ENCODE results near the gene AK2. TPM values are rescaled to one million over a fixed set of nuclear protein-coding genes. Genes with fewer than 3 reads are reported as not detected.

The AK2 gene
- total and polyA plus RNA-seq, 10 of the 15 experiments (the other 5 are each of a cell fraction or from before 2014, with no cell fraction given) = 52.3 to 500 (median 278) TPM

DNA sequence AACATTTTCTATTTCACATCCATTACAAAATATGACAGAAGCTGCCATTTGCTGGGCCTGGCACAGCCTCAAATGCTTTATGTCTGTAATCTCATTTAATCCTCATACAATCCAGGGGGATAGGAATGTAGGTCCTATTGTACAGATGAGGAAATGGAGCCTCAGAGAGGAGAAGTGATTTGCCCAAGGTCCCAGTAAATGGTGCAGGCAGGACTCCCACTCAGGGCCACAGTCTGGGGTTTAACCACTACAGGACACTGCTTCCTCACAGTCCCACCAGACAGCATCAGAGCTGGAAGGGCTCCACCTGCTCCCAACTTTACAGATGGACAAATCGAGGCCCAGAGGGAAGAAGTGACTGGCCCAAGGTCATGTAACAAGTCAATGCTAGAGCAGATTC, 51.5 kb downstream of the AK2 start (continued):
- no peak for TF ChIP-seq TCF7 (IDR thresholded peaks at IDR 0.05; ENCODE audit: borderline replicate concordance)
- no peak for TF ChIP-seq SIX5 (IDR thresholded peaks at IDR 0.05; ENCODE audit: low read depth, low read length, severe bottlenecking)
- TF ChIP-seq, protein P1, sequence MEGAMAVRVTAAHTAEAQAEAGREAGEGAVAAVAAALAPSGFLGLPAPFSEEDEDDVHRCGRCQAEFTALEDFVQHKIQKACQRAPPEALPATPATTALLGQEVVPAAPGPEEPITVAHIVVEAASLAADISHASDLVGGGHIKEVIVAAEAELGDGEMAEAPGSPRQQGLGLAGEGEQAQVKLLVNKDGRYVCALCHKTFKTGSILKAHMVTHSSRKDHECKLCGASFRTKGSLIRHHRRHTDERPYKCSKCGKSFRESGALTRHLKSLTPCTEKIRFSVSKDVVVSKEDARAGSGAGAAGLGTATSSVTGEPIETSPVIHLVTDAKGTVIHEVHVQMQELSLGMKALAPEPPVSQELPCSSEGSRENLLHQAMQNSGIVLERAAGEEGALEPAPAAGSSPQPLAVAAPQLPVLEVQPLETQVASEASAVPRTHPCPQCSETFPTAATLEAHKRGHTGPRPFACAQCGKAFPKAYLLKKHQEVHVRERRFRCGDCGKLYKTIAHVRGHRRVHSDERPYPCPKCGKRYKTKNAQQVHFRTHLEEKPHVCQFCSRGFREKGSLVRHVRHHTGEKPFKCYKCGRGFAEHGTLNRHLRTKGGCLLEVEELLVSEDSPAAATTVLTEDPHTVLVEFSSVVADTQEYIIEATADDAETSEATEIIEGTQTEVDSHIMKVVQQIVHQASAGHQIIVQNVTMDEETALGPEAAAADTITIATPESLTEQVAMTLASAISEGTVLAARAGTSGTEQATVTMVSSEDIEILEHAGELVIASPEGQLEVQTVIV (IDR thresholded peaks at IDR 0.05; ENCODE audit: borderline replicate concordance, partially characterized antibody) = no peak
- TF ChIP-seq MEF2B (IDR thresholded peaks at IDR 0.05; ENCODE audit: partially characterized antibody, poor library complexity, severe bottlenecking) = no peak
- no peak for TF ChIP-seq MYB (IDR thresholded peaks at IDR 0.05; ENCODE audit: borderline replicate concordance, low read depth, low read length)

DNA sequence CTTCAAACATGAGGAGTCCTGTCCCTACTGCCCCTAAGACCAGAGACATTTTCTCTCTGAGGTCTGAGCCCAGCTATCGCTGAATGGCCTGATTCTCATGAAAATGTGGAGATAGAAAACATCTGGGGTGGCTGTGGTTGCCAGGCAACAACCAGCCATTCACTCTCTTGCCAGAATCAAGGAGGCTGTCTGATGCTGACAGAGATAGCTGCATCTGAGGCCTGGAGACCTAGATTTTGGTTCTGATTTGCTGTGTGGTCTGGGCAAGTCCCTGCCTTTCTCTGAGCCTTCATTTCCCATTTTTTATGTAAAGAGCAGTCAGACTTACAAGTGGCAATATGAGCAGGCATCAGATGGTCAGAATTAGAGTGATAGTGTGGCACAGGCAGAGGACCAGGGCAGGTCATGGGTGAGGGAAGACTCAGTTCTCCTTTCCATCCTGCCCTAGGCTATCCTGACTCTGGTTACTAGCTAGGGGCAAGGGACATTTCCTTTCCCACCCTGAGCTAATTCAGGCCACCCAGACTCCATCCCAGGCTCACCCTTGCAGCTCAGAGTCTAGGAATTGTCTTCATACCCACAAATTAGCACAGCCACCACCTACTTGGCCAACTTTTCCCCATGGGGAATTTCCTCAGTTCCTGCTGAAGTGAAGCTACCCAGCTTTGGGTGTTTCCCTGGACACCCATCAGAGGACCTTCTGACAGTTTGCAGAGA, 52.1 kb downstream of the AK2 start:
- ChIA-PET POLR2A (interaction anchor here (1.6 to 2.1 kb wide), 5 partner anchors 8 to 20 kb away, joined by 5 to 10 read pairs (median 7); partner anchors contain the start of gene RNF19B), RAD21 (ENCODE audit: unreplicated experiment) (interaction anchor here (0.6 to 2.3 kb wide), 7 partner anchors 8 to 232 kb away, joined by 3 to 20 read pairs (median 3); partner anchors contain the start of gene RNF19B), SMC1A (ENCODE audit: uncharacterized antibody, unreplicated experiment) (interaction anchor here (0.8 to 2.7 kb wide), 8 partner anchors 8 to 26 kb away, joined by 3 to 15 read pairs (median 4); no protein-coding TSS in a partner anchor), CTCF (interaction anchor here (0.9 to 2.1 kb wide), 5 partner anchors 8 to 71 kb away, joined by 3 to 6 read pairs (median 5); no protein-coding TSS in a partner anchor)
- DNase-seq (ENCODE audit: low read depth, low spot score) (peak; percentile 48), ATAC-seq (peak; percentile 21), FAIRE-seq (no peak)
- Histone ChIP-seq H3K27ac (ENCODE audit: control insufficient read depth, insufficient read depth) (peak overlapping the region; percentile 47), H3K4me2 (ENCODE audit: control insufficient read depth, insufficient read depth) (0 out of 2 replicates have a peak overlapping the region, but pooled peaks have one; percentile 7), H3K9me3 (replicated peaks; ENCODE audit: control insufficient read depth, insufficient read depth, low read length) (no peaks in the 10 kb centered on the region), H3K79me2 (ENCODE audit: control insufficient read depth, insufficient read depth, low read length) (no peaks in the 10 kb centered on the region), H3K4me1 (ENCODE audit: control insufficient read depth, insufficient read depth, low read length) (peaks cover 63% of the 10 kb centered on the region), H3K27me3 (replicated peaks in 1 of 2; ENCODE audit: control insufficient read depth in 2 of 2, insufficient read depth in 2 of 2, low read length in 1 of 2) (no peaks in the 10 kb centered on the region), H3K36me3 (ENCODE audit: control insufficient read depth in 2 of 2, insufficient read depth in 2 of 2, low read length in 1 of 2) (no peaks in the 10 kb centered on the region), H3K4me3 (no peak overlapping the region), H3K9ac (ENCODE audit: control insufficient read depth, insufficient read depth, low read length) (peak overlapping the region; percentile 13; the same call in 1 of the 2 replicates), H4K20me1 (ENCODE audit: control insufficient read depth, insufficient read depth) (no peaks in the 10 kb centered on the region), H2AFZ (ENCODE audit: control insufficient read depth, low read depth, low read length) (no peak overlapping the region; the same call in 1 of the 2 replicates)
- BruUV-seq (replicated peaks) = no TSS peak
- intact Hi-C loops (cut with micrococcal nuclease; ENCODE audit: unreplicated experiment) = no loop called here
- in situ Hi-C loops (cut with MboI) = no loop called here
- WGBS (ENCODE audit: insufficient coverage, insufficient replicate concordance, low lambda C conversion rate, missing lambda C conversion rate) = 50% methylated on average over 1 of the region's 1 CpG
- peak; percentile 60; the same call in 1 of the 2 replicates for TF ChIP-seq IKZF1 (conservative IDR thresholded peaks at IDR 0.05)
- TF ChIP-seq CBX5 (IDR thresholded peaks at IDR 0.05; ENCODE audit: low read depth) = no peak
- TF ChIP-seq CREM (IDR thresholded peaks at IDR 0.05; ENCODE audit: low read depth) = no peak
- peak in 1 of 2 experiments; percentile 30; a peak in 2 of 4 replicates for TF ChIP-seq IKZF2 (IDR thresholded peaks at IDR 0.05)
- no peak for TF ChIP-seq POLR2A (IDR thresholded peaks at IDR 0.05; ENCODE audit: low read depth, low read length)
- TF ChIP-seq POLR2AphosphoS2 (IDR thresholded peaks at IDR 0.05; ENCODE audit: low read depth, low read length) = no peak
- TF ChIP-seq IRF4 (IDR thresholded peaks at IDR 0.05; ENCODE audit: low read depth, low read length) = no peak
- no peak for TF ChIP-seq SMAD5 (IDR thresholded peaks at IDR 0.05; ENCODE audit: low read depth)
- no peak for TF ChIP-seq YY1 (IDR thresholded peaks at IDR 0.05; ENCODE audit: low read depth, low read length)
- TF ChIP-seq, protein P2, sequence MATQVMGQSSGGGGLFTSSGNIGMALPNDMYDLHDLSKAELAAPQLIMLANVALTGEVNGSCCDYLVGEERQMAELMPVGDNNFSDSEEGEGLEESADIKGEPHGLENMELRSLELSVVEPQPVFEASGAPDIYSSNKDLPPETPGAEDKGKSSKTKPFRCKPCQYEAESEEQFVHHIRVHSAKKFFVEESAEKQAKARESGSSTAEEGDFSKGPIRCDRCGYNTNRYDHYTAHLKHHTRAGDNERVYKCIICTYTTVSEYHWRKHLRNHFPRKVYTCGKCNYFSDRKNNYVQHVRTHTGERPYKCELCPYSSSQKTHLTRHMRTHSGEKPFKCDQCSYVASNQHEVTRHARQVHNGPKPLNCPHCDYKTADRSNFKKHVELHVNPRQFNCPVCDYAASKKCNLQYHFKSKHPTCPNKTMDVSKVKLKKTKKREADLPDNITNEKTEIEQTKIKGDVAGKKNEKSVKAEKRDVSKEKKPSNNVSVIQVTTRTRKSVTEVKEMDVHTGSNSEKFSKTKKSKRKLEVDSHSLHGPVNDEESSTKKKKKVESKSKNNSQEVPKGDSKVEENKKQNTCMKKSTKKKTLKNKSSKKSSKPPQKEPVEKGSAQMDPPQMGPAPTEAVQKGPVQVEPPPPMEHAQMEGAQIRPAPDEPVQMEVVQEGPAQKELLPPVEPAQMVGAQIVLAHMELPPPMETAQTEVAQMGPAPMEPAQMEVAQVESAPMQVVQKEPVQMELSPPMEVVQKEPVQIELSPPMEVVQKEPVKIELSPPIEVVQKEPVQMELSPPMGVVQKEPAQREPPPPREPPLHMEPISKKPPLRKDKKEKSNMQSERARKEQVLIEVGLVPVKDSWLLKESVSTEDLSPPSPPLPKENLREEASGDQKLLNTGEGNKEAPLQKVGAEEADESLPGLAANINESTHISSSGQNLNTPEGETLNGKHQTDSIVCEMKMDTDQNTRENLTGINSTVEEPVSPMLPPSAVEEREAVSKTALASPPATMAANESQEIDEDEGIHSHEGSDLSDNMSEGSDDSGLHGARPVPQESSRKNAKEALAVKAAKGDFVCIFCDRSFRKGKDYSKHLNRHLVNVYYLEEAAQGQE (IDR thresholded peaks at IDR 0.05; ENCODE audit: low read depth, low read length) = no peak
- TF ChIP-seq ZNF207 (IDR thresholded peaks at IDR 0.05; ENCODE audit: borderline replicate concordance) = no peak
- TF ChIP-seq SIX5 (IDR thresholded peaks at IDR 0.05; ENCODE audit: low read depth, low read length, severe bottlenecking) = no peak
- peak; percentile 34; the same call in 1 of the 2 replicates for TF ChIP-seq TCF12 (IDR thresholded peaks at IDR 0.05; ENCODE audit: low read depth, low read length)
